Spleen (tissue), 11 donors: ENCODE measurements around the gene CABP4. TPM values are rescaled to one million over a fixed set of nuclear protein-coding genes. Genes with fewer than 3 reads are reported as not detected.

ENCODE experiments used
- DNase-seq: peaks from one replicate; pipeline ENCODE4 v3.0.0-alpha.2; 2020
- H3K27ac ChIP-seq, 8 donors: fragments of 200-600 bp; sonication (generic) in 7 of 8; 1 replicate in 4 of 8; 2 replicates in 4 of 8; pipeline versions ENCODE4 v1.5.0 to v1.8.0; 2016 to 2021; ENCODE audit warnings: inconsistent platforms in 4 of 8, mild to moderate bottlenecking in 4 of 8, moderate library complexity in 1 of 8
- H3K27me3 ChIP-seq, 7 donors: fragments of 200-600 bp; sonication (generic) in 6 of 7; replicated peaks in 1 of 7; 1 replicate in 4 of 7; 2 replicates in 3 of 7; pipeline versions ENCODE4 v1.5.0 to v1.8.0; 2016 to 2021; ENCODE audit warnings: inconsistent platforms in 3 of 7, mild to moderate bottlenecking in 1 of 7
- H3K36me3 ChIP-seq, 6 donors: fragments of 200-600 bp; sonication (generic) in 5 of 6; 1 replicate in 4 of 6; 2 replicates in 2 of 6; pipeline versions ENCODE4 v1.5.0 to v1.8.0; 2016 to 2021; ENCODE audit warnings: inconsistent platforms in 2 of 6
- H3K4me1 ChIP-seq, 6 donors: fragments of 200-600 bp; sonication (generic) in 5 of 6; 1 replicate in 3 of 6; 2 replicates in 3 of 6; pipeline versions ENCODE4 v1.5.0 to v1.8.0; 2016 to 2021; ENCODE audit warnings: inconsistent platforms in 3 of 6
- H3K4me3 ChIP-seq, 8 donors: fragments of 200-600 bp; sonication (generic) in 7 of 8; 1 replicate in 4 of 8; 2 replicates in 4 of 8; pipeline versions ENCODE4 v1.5.0 to v1.8.0; 2016 to 2021; ENCODE audit warnings: inconsistent platforms in 4 of 8, mild to moderate bottlenecking in 4 of 8, moderate library complexity in 2 of 8
- H3K9me3 ChIP-seq, 8 donors: fragments of 200-600 bp; sonication (generic) in 7 of 8; 1 replicate in 4 of 8; 2 replicates in 4 of 8; pipeline versions ENCODE4 v1.5.0 to v1.8.0; 2016 to 2021; ENCODE audit warnings: inconsistent platforms in 4 of 8
- CTCF ChIP-seq, 11 experiments: fragments of 200-600 bp in 7 of 11; fragments of 450-650 bp in 4 of 11; sonication (generic) in 4 of 11; IDR thresholded peaks in 8 of 11; conservative IDR thresholded peaks in 3 of 11; 1 replicate in 7 of 11; 2 replicates in 4 of 11; pipeline versions ENCODE4 v1.4.0 to v1.8.0; 2016 to 2021; ENCODE audit warnings: antibody characterized with exemption in 11 of 11, inconsistent platforms in 4 of 11, mild to moderate bottlenecking in 1 of 11
- POLR2A ChIP-seq, 3 donors: fragments of 450-650 bp; IDR thresholded peaks; one replicate each; pipeline ENCODE4 v1.5.1; 2017; ENCODE audit warnings: antibody characterized with exemption in 3 of 3, mild to moderate bottlenecking in 1 of 3
- POLR2AphosphoS5 ChIP-seq, 3 donors: sonication (generic); formaldehyde crosslinking; IDR thresholded peaks; one replicate each; pipeline ENCODE4 v1.5.1; 2017; ENCODE audit warnings: antibody characterized with exemption in 3 of 3
- WGBS, 5 donors: extraction: QIAGEN DNeasy Blood & Tissue Kit in 3 of 5; methylation state at CpG; one replicate each; pipeline versions ENCODE4 v1.1.5 to v1.1.7; 2013 to 2018; 5-methylcytosine and 5-hydroxymethylcytosine counted together
- intact Hi-C: fragments of 100-400 bp; cut with DNase I; formaldehyde crosslinking; loops from one replicate; pipeline ENCODE4 v1.15.0; 2023; ENCODE audit warnings: low total_unique reads
- polyA plus RNA-seq, 3 donors: library from polyadenylated mRNA; stranded (reverse); fragments of 200-250 nt; gene quantifications; one replicate each; pipeline ENCODE4 v1.2.1, GENCODE V29; 2013
- total RNA-seq, 7 donors: library from RNA; depleted of rRNA in 3 of 7; stranded (reverse); fragments of >200 nt in 3 of 7; fragmentation: NEBNext Ultra II Directional in 4 of 7; extraction: Animal tissue kit (Norgen Biotek cat#: 25700) in 4 of 7; gene quantifications; one replicate each; pipeline versions ENCODE4 v1.1.0 to v1.2.1, GENCODE V29; 2016 to 2021
- donor health status: healthy with polysubstance abuse.
- donor health status: DM: no; HTN: no; CAD: no; lungs with moderate emphysema.
- donor health status: DM: no; HTN: no; CAD: no.
- donor health status: Bipolar disorder and iron deficiency.
- donor health status: healthy.
- donor health status: DM: no; HTN: no; CAD: no.
- donor health status: DM: yes; HTN: yes; CAD: no.

CABP4 gene
- total and polyA plus RNA-seq, 10 donors, result 2.6 to 27.3 (median 17.1) TPM

- Histone ChIP-seq H3K27ac (peak overlapping the region; percentile 97 to 100 (median 98)), H3K27me3 (peaks cover 0 to 29% (median 0%) of the 10 kb centered on the region in 7 donors), H3K9me3 (no peaks in the 10 kb centered on the region), H3K4me3 (peak overlapping the region; percentile 63 to 97 (median 86)), H3K36me3 (peaks cover 0 to 22% (median 3%) of the 10 kb centered on the region in 6 donors), H3K4me1 (peaks cover 32 to 65% (median 56%) of the 10 kb centered on the region in 6 donors)
- 29 to 44% (median 32%) methylated on average over 27 to 33 of the region's 33 CpGs for WGBS, 5 donors
- DNase-seq, result no peak
- no peak for TF ChIP-seq POLR2AphosphoS5 (IDR thresholded peaks at IDR 0.05)
- TF ChIP-seq POLR2A (IDR thresholded peaks at IDR 0.05), result no peak
- no peak for TF ChIP-seq CTCF (IDR thresholded peaks at IDR 0.05 in 8 of 11, conservative IDR thresholded peaks at IDR 0.05 in 3 of 11)
- intact Hi-C loops, result loop anchor here (5.0 kb wide), 1 partner anchor 110 kb away; no protein-coding TSS in a partner anchor
Observed at GRCh38 chr11:67507242-67507863, 52.2 kb downstream of the CABP4 start.

- Histone ChIP-seq H3K4me3 (peak within 1 kb of the TSS; percentile 63 to 97 (median 86)), H3K36me3 (peaks cover 0 to 16% (median 0%) of the 10 kb centered on the region in 6 donors), H3K27me3 (peaks cover 0 to 35% (median 0%) of the 10 kb centered on the region in 7 donors), H3K27ac (peak within 1 kb of the TSS; percentile 97 to 100 (median 98)), H3K9me3 (no peaks in the 10 kb centered on the region), H3K4me1 (peaks cover 32 to 59% (median 53%) of the 10 kb centered on the region in 6 donors)
- peak; percentile 100 for DNase-seq
- whole genome bisulfite sequencing, 5 donors, result 0 to 1% (median 1%) methylated on average over 24 to 57 of the region's 57 CpGs
- TF ChIP-seq POLR2AphosphoS5 (IDR thresholded peaks at IDR 0.05) (peak; percentile 93 to 97 (median 95)), POLR2A (IDR thresholded peaks at IDR 0.05) (peak in 2 of 3 donors; percentile 83 to 93), CTCF (IDR thresholded peaks at IDR 0.05 in 8 of 11, conservative IDR thresholded peaks at IDR 0.05 in 3 of 11) (peak in 5 of 11 experiments; percentile 15 to 44 (median 28))
- intact Hi-C loops, result loop anchor here (5.0 kb wide), 1 partner anchor 111 kb away; no protein-coding TSS in a partner anchor
Observed at GRCh38 chr11:67507864-67508485, 52.8 kb downstream of the CABP4 start, which contains the start of gene CDK2AP2. TSS of gene CDK2AP2 (minus strand) at chr11:67508162. CDS start at chr11:67508082, 80 bp downstream.

GRCh38 chr11:67508486-67509121 is 53.5 kb downstream of the CABP4 start:
- Histone ChIP-seq H3K9me3 (no peaks in the 10 kb centered on the region), H3K27ac (peak overlapping the region; percentile 97 to 100 (median 98)), H3K4me3 (peak overlapping the region; percentile 63 to 97 (median 86)), H3K4me1 (peaks cover 28 to 53% (median 47%) of the 10 kb centered on the region in 6 donors), H3K27me3 (peaks cover 0 to 35% (median 0%) of the 10 kb centered on the region in 7 donors), H3K36me3 (peaks cover 0 to 10% (median 0%) of the 10 kb centered on the region in 6 donors)
- DNase-seq, result peak; percentile 98
- intact Hi-C loops, result loop anchor here (5.0 kb wide), 1 partner anchor 111 kb away; no protein-coding TSS in a partner anchor
- WGBS, 5 donors, result 1 to 2% (median 1%) methylated on average over 34 to 57 of the region's 57 CpGs
- TF ChIP-seq CTCF (IDR thresholded peaks at IDR 0.05 in 8 of 11, conservative IDR thresholded peaks at IDR 0.05 in 3 of 11), result peak in 1 of 11 experiments; percentile 4
- TF ChIP-seq POLR2AphosphoS5 (IDR thresholded peaks at IDR 0.05), result peak; percentile 60 to 89 (median 65)
- peak in 2 of 3 donors; percentile 23 to 66 for TF ChIP-seq POLR2A (IDR thresholded peaks at IDR 0.05)
